ENCODE data around the gene TMEM239.

Gene TMEM239

DNA sequence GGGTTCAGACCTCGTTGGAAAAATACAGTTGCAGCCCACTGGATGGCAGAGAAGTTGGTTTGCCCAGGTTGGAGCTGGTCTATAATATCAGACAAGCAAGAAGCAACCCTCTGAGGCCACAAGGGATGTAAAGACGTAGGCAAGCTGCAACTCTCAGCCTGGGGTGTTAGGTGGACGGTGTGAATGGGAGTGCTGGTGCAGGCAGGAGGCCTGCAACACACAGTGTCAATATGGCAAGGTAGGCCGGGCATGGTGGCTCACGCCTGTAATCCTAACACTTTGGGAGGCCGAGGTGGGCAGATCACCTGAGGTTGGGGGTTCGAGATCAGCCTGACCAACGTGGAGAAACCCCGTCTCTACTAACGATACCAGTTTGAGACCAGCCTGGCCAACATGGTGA lies 34.9 kb downstream of the TMEM239 start:
- DNase-seq (ENCODE audit: low read depth) = no peak

DNA sequence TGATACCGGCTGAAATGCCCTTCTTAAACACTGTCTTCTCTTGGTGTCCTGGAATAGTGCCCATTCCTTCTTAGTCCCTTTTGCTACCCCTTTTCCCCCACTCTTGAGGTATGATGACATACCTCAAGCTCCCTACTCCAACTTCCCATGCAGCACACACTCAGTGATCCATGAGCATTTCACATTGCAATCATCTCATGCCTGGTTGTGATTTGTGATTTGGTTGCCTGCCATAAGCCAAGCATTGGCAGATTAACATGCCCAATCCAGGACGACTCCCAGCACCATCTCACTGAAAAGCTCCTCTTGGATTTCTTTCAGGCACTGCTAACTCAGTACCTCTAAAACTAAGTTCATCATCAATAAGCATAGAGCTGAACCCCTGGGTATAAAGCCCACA lies 42.4 kb downstream of the TMEM239 start:
- no peak for DNase-seq (ENCODE audit: low read depth)

DNA sequence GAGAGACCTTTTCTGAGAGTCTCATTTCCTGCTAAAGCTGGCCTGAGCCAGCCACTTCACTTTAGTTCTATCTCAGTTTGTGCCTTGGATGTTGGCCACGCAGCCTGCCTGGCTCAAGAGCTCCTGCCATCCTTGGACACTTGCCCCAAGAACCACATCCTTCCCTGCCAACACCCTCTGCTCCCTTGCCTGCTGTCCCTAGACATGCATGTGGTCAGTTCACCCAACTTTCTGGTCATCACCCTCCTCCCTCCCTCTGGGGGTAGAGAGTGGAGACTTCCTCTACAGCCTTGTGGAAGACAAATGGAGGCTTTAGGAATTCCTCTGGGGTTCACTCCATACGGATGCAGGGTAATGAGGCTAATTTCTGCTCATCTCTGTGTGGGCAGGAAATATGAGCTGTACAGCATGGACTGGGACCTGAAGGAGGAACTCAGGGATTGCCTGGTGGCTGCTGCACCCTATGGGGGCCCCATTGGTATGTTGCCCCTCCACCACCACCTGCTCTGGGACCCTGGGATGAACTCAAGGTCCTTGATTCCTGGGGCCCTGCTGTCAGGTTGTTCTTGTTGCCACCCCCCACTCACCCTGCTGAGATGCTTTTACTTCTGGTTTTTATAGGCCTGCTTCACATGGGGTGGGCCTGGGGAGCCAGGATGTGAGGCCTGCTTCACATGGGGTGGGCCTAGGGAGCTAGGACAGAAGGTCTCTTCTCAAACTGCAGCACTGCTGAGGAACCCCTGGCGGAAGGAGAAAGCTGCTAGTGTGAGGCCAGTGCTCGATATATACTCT lies 43.4 kb downstream of the TMEM239 start:
- no peak for DNase-seq (ENCODE audit: low read depth)

GRCh38 chr20:2864626-2865025 lies 48.5 kb downstream of the TMEM239 start:
- DNase-seq (ENCODE audit: low read depth) = no peak

DNA sequence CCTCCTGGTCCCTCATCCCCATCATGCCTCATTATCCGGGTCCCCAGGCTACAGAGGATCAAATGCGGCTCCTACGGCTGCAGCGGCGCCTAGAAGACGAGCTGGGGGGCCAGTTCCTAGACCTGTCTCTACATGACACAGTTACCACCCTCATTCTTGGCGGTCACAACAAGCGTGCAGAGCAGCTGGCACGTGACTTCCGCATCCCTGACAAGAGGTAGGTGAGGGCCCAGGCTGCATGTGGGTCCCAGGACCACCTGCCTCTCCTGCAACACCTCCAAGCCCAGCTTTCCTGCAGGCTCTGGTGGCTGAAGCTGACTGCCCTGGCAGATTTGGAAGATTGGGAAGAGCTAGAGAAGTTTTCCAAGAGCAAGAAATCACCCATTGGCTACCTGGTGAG lies 48.9 kb downstream of the TMEM239 start:
- DNase-seq (ENCODE audit: low read depth) = no peak

- peak; percentile 24 for DNase-seq (ENCODE audit: low read depth)
These were observed 49.5 kb downstream of the TMEM239 start for GRCh38 chr20:2865630-2866029.

GRCh38 chr20:2866236-2866635 lies 50.1 kb downstream of the TMEM239 start:
- DNase-seq (ENCODE audit: low read depth) = no peak

DNA sequence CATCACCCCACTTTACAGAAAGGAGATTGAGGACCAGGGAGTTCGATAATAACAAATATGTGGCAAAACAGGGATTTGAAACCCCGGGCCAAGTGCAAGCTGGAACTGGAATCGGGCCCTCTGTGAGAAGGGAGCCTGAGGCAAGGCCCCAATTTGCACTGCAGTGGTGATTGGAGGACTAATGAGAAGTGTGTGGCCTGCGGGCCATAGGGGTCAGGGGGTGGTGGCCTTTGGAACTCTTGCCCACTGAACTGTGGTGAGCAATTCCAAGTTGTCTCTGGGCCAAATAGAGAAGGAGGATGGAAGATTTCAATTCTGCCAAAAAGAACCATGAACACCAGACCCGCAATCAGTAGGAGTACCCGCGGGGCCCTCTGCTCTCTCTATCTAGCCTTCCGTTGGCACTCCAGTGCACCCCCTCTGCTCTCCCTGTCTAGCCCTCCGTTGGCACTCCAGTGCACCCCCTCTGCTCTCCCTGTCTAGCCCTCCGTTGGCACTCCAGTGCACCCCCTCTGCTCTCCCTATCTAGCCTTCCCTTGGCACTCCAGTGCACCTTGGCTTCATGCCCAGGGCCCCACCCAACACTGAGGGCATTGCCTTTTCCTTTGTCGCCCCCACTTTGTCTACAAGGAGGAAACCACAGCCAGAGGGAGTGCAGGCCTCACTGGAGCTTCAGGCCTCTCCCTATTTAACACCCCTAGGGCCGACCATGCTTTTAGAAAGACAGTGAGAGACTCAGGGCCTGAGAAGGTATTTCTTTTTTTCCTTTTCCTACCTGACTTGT lies 51.1 kb downstream of the TMEM239 start:
- DNase-seq (ENCODE audit: low read depth) = no peak
